ENCODE data around the gene PLEKHA4.
"Not testable (repeated sequence)": the region's sequence is repeated elsewhere in the genome, so short reads cannot be mapped to it uniquely, and the experiment has no call there.

The PLEKHA4 gene

DNA sequence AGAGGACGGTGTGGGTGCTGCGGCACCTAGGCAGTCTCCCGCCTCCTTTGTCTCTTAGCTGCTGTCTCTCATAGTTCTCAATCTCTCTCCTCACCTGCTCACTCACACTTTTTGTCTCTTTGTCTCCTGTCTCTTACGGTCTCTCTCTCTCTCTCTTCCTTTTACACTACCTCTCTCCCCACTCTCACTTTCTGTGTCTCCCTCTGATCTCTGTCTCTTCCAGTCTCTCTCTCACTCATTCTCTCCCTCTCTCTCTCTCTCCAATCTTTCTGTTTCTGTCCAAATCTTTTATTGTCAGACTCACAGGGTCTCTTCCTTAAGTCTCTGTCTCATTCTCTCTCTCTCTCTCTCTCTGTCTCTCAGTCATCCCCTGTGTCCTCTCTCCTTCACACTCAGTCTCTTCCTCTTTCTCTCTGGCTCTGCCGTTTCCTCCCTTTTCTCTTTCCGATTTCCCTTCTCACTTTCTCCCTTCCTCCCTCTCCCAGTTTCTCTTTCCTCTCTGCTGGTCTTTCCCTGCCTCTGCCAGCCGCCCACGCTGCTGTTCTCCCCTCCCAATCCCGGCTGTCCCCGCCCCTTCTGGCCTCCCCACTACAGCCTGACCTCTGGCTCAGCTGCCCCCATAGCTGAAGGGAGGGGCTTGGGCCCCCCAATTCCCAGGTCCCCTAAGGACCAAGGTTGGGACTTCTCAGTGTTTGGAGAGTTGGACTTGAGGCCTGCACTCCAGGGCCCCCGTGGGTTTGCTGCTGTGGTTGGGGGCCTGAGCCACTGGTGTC, at the start of gene PLEKHA4:
Gene PLEKHA4 (minus strand): TSS at position 504 of the 773 bp plus-strand sequence. CDS start 997 bp downstream, outside the sequence.
- H3K4me1 Mint-ChIP-seq: peaks cover 9 to 13% of the 10 kb centered on the region in 2 donors
- H3K9me3 Mint-ChIP-seq: no peaks in the 10 kb centered on the region
- no peak within 1 kb of the TSS for H3K27ac Mint-ChIP-seq

DNA sequence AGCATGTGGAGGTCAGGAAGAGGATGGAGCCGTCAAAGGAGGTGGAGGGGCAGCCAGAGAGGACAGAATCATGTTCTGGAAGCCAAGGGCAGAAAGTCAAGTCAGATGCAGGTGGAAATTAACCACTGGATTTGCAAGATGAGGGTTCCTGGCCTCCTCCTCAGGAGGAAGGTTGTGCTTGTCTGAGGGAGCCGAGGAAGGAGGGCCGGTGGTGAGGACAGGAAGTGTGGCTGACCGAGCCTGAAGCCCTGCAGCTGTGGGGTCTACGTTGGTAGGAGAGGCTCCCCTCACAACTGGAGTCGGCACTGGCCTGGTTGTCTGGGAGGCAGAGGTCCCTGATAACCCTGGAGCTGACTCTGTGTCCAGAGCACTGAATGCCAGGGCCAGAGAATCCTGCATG, 49.7 kb upstream of the PLEKHA4 start:
- Mint-ChIP-seq H3K4me1 (peaks cover 7 to 8% of the 10 kb centered on the region in 2 donors), H3K4me3 (no peak overlapping the region), H3K27me3 (no peaks in the 10 kb centered on the region), H3K9me3 (no peaks in the 10 kb centered on the region), H3K27ac (peak overlapping the region; percentile 68), H3K36me3 (peaks cover 38 to 53% of the 10 kb centered on the region in 2 donors)
- DNase-seq: no peak
- ATAC-seq (replicated peaks): no peak

More for the DNA sequence above, at the start of gene PLEKHA4:
- DNase-seq: no peak
- H3K36me3 Mint-ChIP-seq: peaks cover 7 to 13% of the 10 kb centered on the region in 2 donors
- no peak for ATAC-seq (replicated peaks)
- H3K4me3 Mint-ChIP-seq: no peak within 1 kb of the TSS
- H3K27me3 Mint-ChIP-seq: peaks cover 0 to 5% of the 10 kb centered on the region in 2 donors

- Mint-ChIP-seq H3K4me3 (no peak overlapping the region), H3K36me3 (peaks cover 42 to 57% of the 10 kb centered on the region in 2 donors), H3K27ac (no peak overlapping the region), H3K4me1 (peaks cover 4 to 7% of the 10 kb centered on the region in 2 donors), H3K9me3 (peaks cover 0 to 3% of the 10 kb centered on the region in 2 donors), H3K27me3 (no peaks in the 10 kb centered on the region)
- ATAC-seq (replicated peaks) (no peak), DNase-seq (no peak)
Observed at GRCh38 chr19:48915757-48916156, 47.3 kb upstream of the PLEKHA4 start.

GRCh38 chr19:48914181-48914580, 45.8 kb upstream of the PLEKHA4 start:
- H3K27me3 Mint-ChIP-seq: no peaks in the 10 kb centered on the region
- H3K4me1 Mint-ChIP-seq: peaks cover 6 to 13% of the 10 kb centered on the region in 2 donors
- H3K4me3 Mint-ChIP-seq: no peak overlapping the region
- peaks cover 48 to 66% of the 10 kb centered on the region in 2 donors for H3K36me3 Mint-ChIP-seq
- no peak overlapping the region for H3K27ac Mint-ChIP-seq
- DNase-seq (no peak), ATAC-seq (replicated peaks) (no peak)
- peaks cover 0 to 3% of the 10 kb centered on the region in 2 donors for H3K9me3 Mint-ChIP-seq

- Mint-ChIP-seq H3K27ac (no peak overlapping the region), H3K4me3 (no peak overlapping the region), H3K9me3 (peaks cover 0 to 3% of the 10 kb centered on the region in 2 donors), H3K36me3 (peaks cover 46 to 66% of the 10 kb centered on the region in 2 donors), H3K27me3 (no peaks in the 10 kb centered on the region), H3K4me1 (peaks cover 7 to 13% of the 10 kb centered on the region in 2 donors)
- peak; percentile 56 to 64 for ATAC-seq (replicated peaks)
- DNase-seq: no peak
Observed at GRCh38 chr19:48913114-48913889, 44.9 kb upstream of the PLEKHA4 start.

DNA sequence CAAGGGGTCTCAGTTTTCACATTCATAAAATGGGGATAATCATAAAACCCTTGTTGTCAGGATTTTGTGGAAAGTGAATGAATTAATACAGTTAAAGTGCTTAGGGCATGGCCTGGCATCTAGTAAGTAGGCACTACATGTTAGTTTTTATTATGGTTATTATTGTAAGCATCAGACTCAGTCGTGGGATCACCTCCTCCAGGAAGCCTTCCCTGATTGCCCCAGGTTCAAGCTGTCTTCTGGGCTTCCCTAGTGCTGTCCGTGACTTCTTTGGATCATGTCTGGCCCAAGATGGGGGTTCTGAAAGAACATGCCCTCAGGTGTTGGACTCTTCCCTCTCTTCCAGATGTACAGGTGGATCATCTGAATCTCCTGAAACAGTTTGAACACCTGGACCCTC, 42.4 kb upstream of the PLEKHA4 start:
- no peak for ATAC-seq (replicated peaks)
- peaks cover 0 to 3% of the 10 kb centered on the region in 2 donors for H3K9me3 Mint-ChIP-seq
- DNase-seq: no peak
- H3K27ac Mint-ChIP-seq: no peak overlapping the region
- H3K4me3 Mint-ChIP-seq: no peak overlapping the region
- H3K27me3 Mint-ChIP-seq: no peaks in the 10 kb centered on the region
- H3K36me3 Mint-ChIP-seq: peaks cover 48 to 71% of the 10 kb centered on the region in 2 donors
- peaks cover 5 to 6% of the 10 kb centered on the region in 2 donors for H3K4me1 Mint-ChIP-seq

GRCh38 chr19:48909424-48910077, 41.1 kb upstream of the PLEKHA4 start:
- Mint-ChIP-seq H3K27ac (peak overlapping the region; percentile 56), H3K36me3 (peaks cover 56 to 80% of the 10 kb centered on the region in 2 donors)
- peak; percentile 20 for DNase-seq
- H3K4me1 Mint-ChIP-seq, H3K9me3 Mint-ChIP-seq, H3K27me3 Mint-ChIP-seq, H3K4me3 Mint-ChIP-seq: not testable (repeated sequence)
- ATAC-seq (replicated peaks): peak; percentile 67 to 82

DNA sequence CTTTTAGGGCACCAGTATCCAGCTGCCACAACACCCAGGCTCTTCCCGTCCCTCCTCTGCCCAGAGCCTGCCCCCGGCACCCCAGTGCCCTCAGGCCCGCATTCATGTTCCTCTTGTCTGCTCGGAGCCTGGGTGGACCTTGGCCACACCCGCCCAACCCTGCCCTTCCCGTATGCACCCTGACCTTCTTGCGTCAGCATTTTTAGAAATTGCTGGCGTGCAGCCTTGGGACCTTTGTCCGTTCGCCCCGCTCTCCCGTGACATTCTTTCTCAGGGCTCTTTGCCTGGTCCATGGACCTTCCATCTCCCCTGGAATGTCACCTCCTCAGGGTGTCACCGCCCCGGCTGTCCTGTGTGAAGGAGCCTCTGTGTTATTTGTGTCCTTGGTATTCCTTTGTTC, 39.3 kb upstream of the PLEKHA4 start:
- H3K27ac Mint-ChIP-seq: peak overlapping the region; percentile 77
- H3K36me3 Mint-ChIP-seq: peaks cover 48 to 73% of the 10 kb centered on the region in 2 donors
- no peaks in the 10 kb centered on the region for H3K27me3 Mint-ChIP-seq

GRCh38 chr19:48906324-48906723, 37.9 kb upstream of the PLEKHA4 start:
- no peaks in the 10 kb centered on the region for H3K9me3 Mint-ChIP-seq
- ATAC-seq (replicated peaks) (no peak), DNase-seq (no peak)
- H3K4me1 Mint-ChIP-seq: peaks cover 11 to 19% of the 10 kb centered on the region in 2 donors
- H3K27ac Mint-ChIP-seq: no peak overlapping the region
- H3K36me3 Mint-ChIP-seq: peaks cover 44 to 70% of the 10 kb centered on the region in 2 donors
- no peaks in the 10 kb centered on the region for H3K27me3 Mint-ChIP-seq
- H3K4me3 Mint-ChIP-seq: no peak overlapping the region

More for the DNA sequence above, 39.3 kb upstream of the PLEKHA4 start:
- Mint-ChIP-seq H3K4me3 (no peak overlapping the region), H3K4me1 (peaks cover 5 to 8% of the 10 kb centered on the region in 2 donors), H3K9me3 (peaks cover 0 to under 1% of the 10 kb centered on the region in 2 donors)
- DNase-seq: no peak
- ATAC-seq (replicated peaks): no peak

GRCh38 chr19:48905664-48906063, 37.2 kb upstream of the PLEKHA4 start:
- Mint-ChIP-seq H3K4me1 (peaks cover 13 to 26% of the 10 kb centered on the region in 2 donors), H3K36me3 (peaks cover 44 to 66% of the 10 kb centered on the region in 2 donors), H3K27ac (no peak overlapping the region), H3K27me3 (no peaks in the 10 kb centered on the region), H3K9me3 (no peaks in the 10 kb centered on the region), H3K4me3 (no peak overlapping the region)
- no peak for ATAC-seq (replicated peaks)
- DNase-seq: no peak

DNA sequence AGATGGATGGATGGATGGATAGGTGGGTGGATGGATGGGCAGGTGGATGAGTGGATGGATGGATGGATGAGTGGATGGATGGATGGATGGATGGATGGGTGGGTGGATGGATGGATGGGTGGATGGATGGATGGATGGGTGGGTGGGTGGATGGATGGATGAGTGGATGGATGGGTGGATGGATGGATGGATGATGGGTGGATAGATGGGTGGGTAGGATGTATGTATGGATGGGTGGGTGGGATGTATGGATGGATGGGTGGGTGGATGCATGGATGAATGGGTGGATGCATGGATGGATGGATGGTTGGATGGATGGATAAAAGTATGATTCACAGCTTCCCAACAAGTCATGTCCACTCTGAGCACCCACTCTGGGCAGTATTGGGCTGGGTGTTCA, 35.4 kb upstream of the PLEKHA4 start:
- Mint-ChIP-seq H3K36me3 (peaks cover 37 to 55% of the 10 kb centered on the region in 2 donors), H3K4me1 (peaks cover 16 to 34% of the 10 kb centered on the region in 2 donors)
- H3K27me3 Mint-ChIP-seq; DNase-seq; ATAC-seq (replicated peaks); H3K4me3 Mint-ChIP-seq; H3K27ac Mint-ChIP-seq; H3K9me3 Mint-ChIP-seq: not testable (repeated sequence)

GRCh38 chr19:48902291-48902690, 33.9 kb upstream of the PLEKHA4 start:
- DNase-seq; H3K9me3 Mint-ChIP-seq; H3K27ac Mint-ChIP-seq; H3K27me3 Mint-ChIP-seq; ATAC-seq (replicated peaks); H3K4me3 Mint-ChIP-seq: not testable (repeated sequence)
- peaks cover 28 to 41% of the 10 kb centered on the region in 2 donors for H3K36me3 Mint-ChIP-seq
- H3K4me1 Mint-ChIP-seq: peaks cover 12 to 34% of the 10 kb centered on the region in 2 donors

- Mint-ChIP-seq H3K9me3 (no peaks in the 10 kb centered on the region), H3K27ac (peak overlapping the region; percentile 95), H3K27me3 (peaks cover 13 to 19% of the 10 kb centered on the region in 2 donors), H3K4me1 (peaks cover 16 to 46% of the 10 kb centered on the region in 2 donors), H3K36me3 (peaks cover 24 to 36% of the 10 kb centered on the region in 2 donors), H3K4me3 (peak overlapping the region; percentile 96 to 100)
- ATAC-seq (replicated peaks) (peak in 1 of 2 donors; percentile 10), DNase-seq (no peak)
Observed at GRCh38 chr19:48900477-48901406, 32.3 kb upstream of the PLEKHA4 start.

Measured in stimulated activated naive B cell treated with anti-CD40 and anti-IgM and Interleukin-4, amounts not matched to agents 10 μg/mL and 1 μg/mL and 100 μg/mL, for 72 hours (primary cell).